Activated CD8-positive, alpha-beta memory T cell treated with anti-CD3 and anti-CD28 coated beads, Interleukin-2, amount 50 U/mL, for 1 hour (primary cell): ENCODE measurements around the gene KIF26A.
"Not testable (repeated sequence)": the region's sequence is repeated elsewhere in the genome, so short reads cannot be mapped to it uniquely, and the experiment has no call there.

Experiments used
- DNase-seq: peaks from one replicate; pipeline ENCODE4 v3.0.0-alpha.2; 2020; ENCODE audit errors: extremely low read depth

KIF26A gene

GRCh38 chr14:104143521-104144452 lies 5.4 kb downstream of the KIF26A start:
- no peak for DNase-seq

GRCh38 chr14:104144453-104144790 lies 6.0 kb downstream of the KIF26A start:
- no peak for DNase-seq

GRCh38 chr14:104144911-104145825 lies 6.8 kb downstream of the KIF26A start:
- DNase-seq, result no peak

GRCh38 chr14:104145826-104146601 lies 7.6 kb downstream of the KIF26A start:
- DNase-seq, result no peak

- no peak for DNase-seq
These were observed 8.4 kb downstream of the KIF26A start for GRCh38 chr14:104146651-104147345.

- DNase-seq, result no peak
These were observed 9.1 kb downstream of the KIF26A start for GRCh38 chr14:104147346-104148125.

GRCh38 chr14:104148433-104149277 lies 10.3 kb downstream of the KIF26A start:
- no peak for DNase-seq

GRCh38 chr14:104149278-104149595 lies 10.8 kb downstream of the KIF26A start:
- no peak for DNase-seq

- DNase-seq, result no peak
These were observed 11.3 kb downstream of the KIF26A start for GRCh38 chr14:104149617-104150135.

GRCh38 chr14:104150136-104151025 lies 12.0 kb downstream of the KIF26A start:
- no peak for DNase-seq

- DNase-seq, result no peak
These were observed 12.6 kb downstream of the KIF26A start for GRCh38 chr14:104151026-104151381.

GRCh38 chr14:104151566-104152245 lies 13.3 kb downstream of the KIF26A start:
- no peak for DNase-seq

GRCh38 chr14:104152246-104152575 lies 13.8 kb downstream of the KIF26A start:
- no peak for DNase-seq

GRCh38 chr14:104152686-104153393 lies 14.5 kb downstream of the KIF26A start:
- DNase-seq, result no peak

- DNase-seq, result not testable (repeated sequence)
These were observed 15.0 kb downstream of the KIF26A start for GRCh38 chr14:104153394-104153755.

GRCh38 chr14:104154246-104154645 lies 15.9 kb downstream of the KIF26A start:
- DNase-seq, result no peak

GRCh38 chr14:104155513-104155912 lies 17.1 kb downstream of the KIF26A start:
- DNase-seq, result no peak
